ENCODE measurements around the gene KRTAP3-3.
"Not testable (repeated sequence)": the region's sequence is repeated elsewhere in the genome, so short reads cannot be mapped to it uniquely, and the experiment has no call there.

Gene KRTAP3-3

DNA sequence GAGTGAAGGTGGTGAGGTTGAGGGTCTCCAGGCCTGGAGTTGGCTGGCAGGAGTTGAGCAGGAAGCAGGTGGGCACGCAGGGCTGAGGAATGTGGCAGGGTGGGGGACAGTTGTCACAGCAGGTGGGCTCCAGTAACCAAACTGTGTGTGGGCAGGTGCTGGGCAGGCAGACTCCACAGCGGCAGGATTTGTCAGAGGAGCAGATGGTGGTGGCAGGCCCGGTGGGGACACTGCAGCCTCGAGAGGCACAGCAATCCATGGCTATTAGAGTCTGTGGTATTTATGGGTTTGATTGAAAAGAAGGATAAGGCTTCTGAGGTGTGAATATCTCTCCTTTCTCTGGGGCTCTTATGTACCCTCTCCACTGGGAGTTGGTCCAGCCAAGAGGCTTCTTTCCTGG, at the start of gene KRTAP3-3:
KRTAP3-3 (minus strand) TSS at position 326 of the 400 bp plus-strand sequence; CDS start at position 259, 67 bp downstream.
- DNase-seq = no peak

DNA sequence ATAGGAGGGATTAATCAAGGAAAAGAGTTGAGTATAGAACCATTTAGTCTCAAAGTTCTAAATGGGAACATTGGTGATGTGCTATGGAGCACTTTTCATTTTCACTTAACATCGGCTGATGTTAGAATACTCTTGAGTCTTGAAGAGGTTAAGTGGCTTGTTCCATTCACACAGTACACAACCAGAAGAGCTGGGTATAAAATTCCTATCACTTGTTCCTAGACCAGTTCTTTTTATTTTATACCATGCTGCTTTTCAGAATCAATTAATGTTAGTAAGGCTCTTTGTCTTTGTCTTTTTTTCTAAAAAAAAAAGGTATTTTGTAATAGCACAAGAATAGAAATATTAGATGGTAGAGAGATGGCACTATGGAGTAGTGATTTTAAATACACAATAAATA, 49.0 kb upstream of the KRTAP3-3 start:
- no peak for DNase-seq

DNA sequence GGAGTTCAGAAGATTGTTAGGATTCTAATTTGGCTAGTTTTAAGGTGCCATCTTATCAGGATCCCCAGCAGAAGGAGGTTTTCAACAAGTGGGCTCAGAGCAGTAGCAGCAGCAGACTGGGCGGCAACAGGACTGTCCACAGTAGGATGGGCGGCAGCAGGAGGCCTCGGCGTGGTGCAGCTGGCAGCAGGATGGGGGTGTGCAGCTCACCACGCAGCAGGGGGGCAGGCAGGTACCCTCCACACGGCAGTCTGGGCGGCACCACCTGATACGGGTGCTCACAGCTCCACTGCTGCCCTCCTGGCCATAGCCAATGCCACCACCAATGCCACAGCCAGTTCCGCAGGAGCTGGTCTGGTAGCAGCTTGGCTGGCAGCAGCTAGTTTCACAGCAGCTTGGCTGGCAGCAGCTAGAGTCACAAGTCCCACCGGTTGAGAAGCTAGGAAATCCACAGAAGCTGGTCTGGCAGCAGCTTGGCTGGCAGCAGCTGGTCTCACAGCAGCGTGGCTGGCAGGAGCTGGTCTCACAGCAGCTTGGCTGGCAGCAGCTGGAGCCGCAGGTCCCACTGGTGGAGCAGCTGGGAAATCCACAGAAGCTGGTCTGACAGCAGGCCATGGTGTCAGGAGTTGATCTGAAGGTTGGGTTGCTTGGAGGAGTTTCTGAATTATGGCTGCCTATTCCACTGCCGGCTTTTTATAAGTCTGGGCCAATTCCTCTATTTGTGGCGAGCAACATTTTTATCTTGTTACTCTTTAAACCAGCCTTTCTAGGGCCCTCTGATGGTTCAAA, 47.0 kb upstream of the KRTAP3-3 start, which contains the start of gene KRTAP1-1:
KRTAP1-1 (minus strand) TSS at position 668 of the 789 bp plus-strand sequence; CDS start at position 615, 53 bp downstream.
- DNase-seq = not testable (repeated sequence)

DNA sequence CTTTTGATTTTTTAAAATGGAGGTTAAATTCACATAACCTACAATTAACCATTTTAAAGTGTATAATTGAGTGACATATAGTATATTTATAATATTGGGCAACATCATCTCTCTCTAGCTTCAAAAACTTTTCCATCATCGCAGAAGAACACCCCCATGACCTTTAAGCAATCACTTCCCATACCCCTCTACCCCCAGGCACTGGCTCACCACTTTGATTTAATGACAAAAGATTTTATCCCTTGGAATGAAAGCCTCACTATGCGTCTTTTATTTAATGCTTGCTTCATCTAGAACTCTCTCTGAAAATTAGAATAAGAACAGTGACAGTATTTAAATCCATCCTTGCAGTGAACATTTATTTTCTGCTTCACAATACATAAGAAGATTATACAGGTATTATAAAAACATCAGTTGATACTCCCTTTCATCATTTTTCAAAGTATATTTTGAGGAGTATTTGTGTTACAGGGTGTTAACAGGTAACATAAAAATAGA, 43.9 kb upstream of the KRTAP3-3 start:
- no peak for DNase-seq

DNA sequence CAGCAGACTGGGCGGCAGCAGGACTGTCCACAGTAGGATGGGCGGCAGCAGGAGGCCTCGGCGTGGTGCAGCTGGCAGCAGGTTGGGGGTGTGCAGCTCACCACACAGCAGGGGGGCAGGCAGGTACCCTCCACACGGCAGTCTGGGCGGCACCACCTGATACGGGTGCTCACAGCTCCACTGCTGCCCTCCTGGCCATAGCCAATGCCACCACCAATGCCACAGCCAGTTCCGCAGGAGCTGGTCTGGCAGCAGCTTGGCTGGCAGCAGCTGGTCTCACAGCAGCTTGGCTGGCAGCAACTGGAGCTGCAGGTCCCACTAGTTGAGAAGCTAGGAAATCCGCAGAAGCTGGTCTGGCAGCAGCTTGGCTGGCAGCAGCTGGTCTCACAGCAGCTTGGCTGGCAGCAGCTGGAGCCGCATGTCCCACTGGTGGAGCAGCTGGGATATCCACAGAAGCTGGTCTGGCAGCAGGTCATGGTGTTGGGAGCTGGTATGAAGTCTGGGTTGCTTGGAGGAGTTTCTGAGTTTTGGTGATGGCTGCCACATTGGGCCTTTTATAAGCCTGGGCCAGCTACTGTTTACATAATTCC, 40.5 kb upstream of the KRTAP3-3 start, which contains the start of gene KRTAP1-3:
KRTAP1-3 (minus strand) TSS at position 529 of the 590 bp plus-strand sequence; CDS start at position 476, 53 bp downstream.
- DNase-seq = not testable (repeated sequence)

DNA sequence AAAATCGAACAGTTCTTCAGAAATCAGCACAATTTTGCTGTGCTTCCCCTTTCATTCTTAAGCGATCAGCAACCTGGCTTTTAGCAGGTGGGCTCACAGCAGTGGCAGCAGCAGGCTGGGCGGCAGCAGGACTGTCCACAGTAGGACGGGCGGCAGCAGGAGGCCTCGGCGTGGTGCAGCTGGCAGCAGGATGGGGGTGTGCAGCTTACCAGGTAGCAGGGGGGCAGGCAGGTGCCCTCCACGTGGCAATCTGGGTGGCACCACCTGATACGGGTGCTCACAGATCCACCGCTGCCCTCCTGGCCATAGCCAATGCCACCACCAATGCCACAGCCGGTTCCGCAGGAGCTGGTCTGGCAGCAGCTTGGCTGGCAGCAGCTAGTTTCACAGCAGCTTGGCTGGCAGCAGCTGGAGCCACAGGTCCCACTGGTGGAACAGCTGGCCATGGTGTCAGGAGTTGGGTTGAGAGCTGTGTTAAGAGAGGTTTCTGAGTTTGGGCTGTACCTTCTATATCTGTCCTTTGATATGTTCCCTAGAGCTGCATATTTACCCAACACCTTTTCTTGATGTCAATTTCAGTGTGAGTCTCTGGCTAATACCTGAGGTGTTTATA, 35.8 kb upstream of the KRTAP3-3 start, which contains the start of gene KRTAP1-4:
KRTAP1-4 (minus strand) TSS at position 563 of the 613 bp plus-strand sequence; CDS start at position 446, 117 bp downstream.
- DNase-seq = no peak

DNA sequence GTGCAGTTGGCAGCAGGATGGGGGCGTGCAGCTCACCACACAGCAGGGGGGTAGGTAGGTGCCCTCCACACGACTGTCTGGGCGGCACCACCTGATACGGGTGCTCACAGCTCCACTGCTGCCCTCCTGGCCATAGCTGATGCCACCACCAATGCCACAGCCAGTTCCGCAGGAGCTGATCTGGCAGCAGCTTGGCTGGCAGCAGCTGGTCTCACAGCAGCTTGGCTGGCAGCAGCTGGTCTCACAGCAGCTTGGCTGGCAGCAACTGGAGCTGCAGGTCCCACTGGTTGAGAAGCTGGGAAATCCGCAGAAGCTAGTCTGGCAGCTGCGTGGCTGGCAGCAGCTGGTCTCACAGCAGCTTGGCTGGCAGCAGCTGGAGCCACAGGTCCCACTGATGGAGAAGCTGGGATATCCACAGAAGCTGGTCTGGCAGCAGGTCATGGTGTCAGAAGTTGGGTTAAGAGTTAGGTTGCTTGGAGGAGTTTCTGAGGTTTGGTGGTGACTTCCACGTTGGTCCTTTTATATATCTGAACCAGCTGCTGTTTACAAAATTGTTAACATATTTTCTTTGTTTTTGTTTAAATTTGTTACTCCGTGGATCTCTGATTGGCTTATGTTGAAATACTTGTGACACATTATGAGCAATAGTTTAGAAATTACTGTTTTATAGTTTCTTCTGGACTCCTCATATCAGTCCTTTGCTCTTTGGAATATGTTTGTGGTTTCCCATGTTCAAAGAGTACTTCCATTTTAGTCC, 32.9 kb upstream of the KRTAP3-3 start, which contains the start of gene KRTAP1-5:
KRTAP1-5 (minus strand) TSS at position 494 of the 757 bp plus-strand sequence; CDS start at position 441, 53 bp downstream.
- no peak for DNase-seq

DNA sequence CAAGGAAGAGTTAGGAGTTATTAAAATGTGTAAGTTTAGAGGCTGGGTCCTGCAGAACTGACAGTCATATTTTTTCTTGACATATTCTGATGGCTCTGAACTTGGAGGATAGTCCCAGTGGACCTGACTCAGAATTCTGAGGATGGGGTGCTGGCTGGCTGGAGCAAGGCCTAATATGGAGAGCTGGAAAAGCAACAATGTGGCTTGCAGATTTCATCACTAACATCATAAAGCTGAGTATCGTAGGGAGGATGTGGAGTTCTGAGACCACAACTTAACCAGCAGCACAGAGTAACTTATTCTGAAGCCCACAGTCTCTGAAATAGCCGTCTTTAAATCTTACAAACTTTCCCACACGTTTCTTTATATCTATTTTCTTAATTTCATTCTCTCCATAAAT, 30.7 kb upstream of the KRTAP3-3 start:
- no peak for DNase-seq

DNA sequence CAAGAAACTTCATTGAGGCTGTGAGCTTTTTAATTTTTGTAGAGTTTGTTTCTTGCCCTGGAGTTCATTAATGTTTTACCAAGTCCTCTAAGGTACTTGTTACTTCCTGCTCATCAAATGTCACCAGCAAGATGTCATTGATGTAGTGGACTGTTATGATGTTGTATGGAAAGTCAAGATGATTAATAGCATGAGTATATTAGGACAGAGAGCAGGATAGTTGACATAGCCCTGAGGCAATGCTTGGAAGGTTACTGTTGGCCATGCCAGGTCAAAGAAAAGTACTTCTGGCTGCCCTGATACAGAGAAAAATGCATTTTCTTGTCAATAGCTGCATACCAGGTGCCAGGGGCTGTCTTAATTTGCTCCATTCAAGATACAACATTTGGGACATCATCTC, 26.4 kb upstream of the KRTAP3-3 start:
- DNase-seq = no peak

DNA sequence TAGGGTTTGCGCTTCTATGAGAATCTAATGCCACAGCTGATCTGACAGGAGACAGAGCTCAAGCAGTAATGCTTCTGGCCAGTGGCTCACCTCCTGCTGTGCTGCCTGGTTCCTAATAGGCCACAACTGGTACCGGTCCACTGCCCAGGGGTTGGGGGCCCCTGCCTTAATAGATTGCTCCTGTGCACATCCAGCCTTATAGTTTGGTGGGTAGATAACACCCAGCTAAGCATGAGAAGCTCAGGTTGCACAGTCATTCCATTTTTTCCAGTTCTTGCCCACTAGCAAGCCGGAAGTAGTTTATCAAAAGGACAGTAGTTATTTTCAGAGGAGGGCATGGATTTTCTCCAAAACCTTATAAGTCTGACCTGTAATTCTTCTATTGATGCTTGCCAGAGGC, 25.5 kb upstream of the KRTAP3-3 start:
- no peak for DNase-seq

DNA sequence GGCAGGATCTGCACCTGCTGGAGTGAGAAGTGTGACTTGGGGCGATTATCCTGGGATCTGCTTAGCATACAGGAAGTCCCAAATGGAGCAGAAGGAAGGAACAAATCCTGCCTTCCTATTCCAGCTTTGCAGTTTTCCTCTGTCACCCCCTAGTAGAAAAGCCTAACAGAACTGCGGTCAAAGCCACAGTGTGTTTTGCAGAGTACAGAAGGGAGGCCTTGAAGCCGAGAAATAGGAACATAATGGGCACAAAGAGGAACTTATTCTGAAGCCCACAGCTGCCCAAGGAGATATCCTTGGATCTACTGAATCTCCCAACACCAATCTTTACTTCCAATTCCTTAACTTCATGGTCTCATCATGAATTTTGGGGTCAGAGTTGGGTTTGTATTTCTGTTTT, 24.6 kb upstream of the KRTAP3-3 start:
- DNase-seq = no peak

DNA sequence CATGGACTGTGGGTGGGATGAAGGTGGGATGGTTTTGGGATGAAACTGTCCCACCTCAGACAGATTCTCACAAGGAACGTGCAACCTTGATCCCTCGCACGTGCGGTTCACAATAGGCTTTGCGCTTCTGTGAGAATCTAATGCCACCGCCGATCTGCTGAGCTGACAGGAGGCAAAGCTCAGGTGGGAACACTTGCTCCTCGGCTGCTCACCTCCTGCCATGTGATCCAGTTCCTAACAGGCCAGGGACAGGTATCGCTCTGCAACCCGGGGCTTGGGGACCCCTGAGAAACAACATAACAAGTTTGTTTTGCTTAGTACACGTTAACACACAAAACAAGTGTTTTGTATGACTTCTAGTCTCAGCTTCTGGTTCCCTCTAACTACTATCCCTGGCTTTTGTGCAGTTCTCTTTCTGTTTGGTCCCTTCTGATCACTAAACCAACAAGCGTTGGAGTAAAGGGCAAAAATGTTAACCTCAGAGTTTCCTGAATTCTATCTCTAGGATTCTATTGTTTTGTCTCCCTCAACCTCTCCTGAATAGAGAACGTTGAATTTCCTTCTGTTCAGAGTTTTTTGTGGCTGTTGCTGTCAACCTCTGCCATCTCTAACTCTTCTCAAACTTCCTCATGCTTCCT, 22.7 kb upstream of the KRTAP3-3 start:
- DNase-seq = no peak

DNA sequence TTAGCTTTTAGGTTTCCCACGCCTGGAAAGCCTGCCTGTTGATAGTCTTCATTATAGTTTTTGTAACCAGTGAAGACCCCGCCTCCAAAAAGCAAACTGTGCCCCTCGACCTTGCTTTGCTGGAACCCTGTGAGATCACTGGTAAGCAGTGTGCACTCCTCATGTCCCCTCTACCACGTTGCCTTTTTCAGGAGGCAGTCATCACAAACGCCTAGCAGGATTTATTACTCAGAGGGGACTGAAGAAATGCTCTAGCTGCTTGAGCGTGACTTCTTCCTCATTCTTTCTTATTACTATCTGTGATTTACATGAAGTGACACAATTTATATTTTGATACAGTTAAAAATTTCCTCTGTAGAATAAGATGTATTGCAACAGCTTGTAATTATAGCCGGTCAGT, 21.5 kb upstream of the KRTAP3-3 start:
- no peak for DNase-seq

DNA sequence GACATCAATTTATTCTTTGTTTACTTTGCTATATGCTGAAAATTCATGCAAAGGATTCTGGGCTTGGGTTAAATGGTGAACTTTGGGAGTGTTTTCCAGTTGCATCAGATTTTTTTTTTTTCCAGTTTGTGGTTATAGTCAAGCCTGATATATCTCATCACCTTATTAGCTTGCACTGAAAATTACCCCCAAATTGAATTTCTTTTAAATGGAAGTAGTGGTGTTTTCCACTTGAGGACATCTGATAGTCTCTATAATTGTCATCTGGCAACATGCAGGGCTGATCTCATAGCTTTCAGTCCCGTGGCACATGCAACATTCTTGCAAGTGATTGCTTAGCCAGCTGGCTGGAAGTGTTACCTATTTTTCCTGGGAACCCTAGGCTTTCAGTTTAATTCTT, 19.6 kb upstream of the KRTAP3-3 start:
- DNase-seq = no peak

DNA sequence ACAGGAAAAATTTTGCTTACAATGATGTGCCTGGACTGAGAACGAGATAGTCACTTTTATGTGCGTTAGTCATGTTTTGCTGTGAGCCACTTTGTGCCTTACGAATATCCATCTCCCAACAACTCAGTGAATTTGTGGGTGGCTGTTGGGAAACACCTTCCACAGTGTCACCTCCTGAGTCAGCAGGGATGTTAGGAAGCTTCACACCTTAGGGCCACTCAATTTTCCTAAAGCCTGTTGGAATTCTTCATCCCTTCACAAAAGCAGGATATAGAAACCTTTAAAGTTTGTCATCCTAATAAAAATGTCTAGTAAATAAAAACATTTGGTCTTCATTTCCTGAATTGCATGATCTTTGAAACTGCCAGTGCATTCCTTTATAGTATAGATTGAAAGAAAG, 19.2 kb upstream of the KRTAP3-3 start:
- no peak for DNase-seq

DNA sequence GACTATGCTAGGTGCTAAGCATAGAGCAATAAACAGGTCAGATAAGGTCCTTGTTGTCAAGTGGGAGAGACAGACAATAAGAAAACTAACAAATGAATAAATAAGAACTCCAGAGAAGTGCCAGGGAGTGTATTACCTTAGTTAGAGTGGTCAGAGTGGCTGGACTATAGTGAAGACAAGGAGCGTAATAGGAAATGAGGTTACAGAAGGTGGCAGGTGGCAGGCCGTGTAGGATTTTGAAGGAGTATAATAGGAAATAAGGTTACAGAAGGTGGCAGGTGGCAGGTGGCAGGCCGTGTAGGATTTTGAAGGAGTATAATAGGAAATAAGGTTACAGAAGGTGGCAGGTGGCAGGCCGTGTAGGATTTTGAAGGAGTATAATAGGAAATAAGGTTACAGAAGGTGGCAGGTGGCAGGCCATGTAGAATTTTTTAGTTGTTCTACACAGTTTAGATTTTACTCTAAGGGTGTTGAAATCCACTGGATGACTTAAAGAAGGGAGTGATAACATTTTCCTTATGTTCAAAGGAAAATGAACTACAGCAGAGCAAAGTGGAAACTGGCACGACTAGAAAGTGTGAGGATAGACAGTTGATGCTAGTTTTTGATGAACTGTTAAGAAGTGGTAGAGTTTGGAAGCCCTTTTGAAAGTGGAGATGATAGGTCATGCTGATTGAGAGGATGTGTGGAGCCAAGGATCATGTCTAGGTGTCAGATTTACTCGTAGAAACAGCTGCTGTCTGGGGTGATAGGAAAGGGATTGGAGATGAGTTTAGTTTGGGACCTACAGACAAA, 18.6 kb upstream of the KRTAP3-3 start:
- no peak for DNase-seq

DNA sequence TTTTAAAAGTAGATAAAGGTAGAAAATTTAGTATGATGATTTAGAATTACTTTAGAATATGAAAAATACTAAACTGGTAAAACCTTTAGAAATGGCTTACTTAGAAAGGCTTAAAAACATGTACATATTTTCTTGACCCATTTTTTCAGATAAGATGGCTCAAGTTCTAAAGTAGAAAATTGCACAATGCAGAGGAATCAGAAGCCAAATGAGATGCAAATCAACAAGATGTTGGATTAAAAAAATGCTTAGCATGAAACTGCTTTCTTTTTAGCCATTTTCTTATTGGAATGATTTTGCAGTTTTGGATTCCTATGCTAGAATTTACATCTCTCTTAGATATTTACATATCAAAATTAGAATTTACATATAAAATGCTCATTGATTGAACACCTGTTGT, 16.5 kb upstream of the KRTAP3-3 start:
- DNase-seq = no peak

DNA sequence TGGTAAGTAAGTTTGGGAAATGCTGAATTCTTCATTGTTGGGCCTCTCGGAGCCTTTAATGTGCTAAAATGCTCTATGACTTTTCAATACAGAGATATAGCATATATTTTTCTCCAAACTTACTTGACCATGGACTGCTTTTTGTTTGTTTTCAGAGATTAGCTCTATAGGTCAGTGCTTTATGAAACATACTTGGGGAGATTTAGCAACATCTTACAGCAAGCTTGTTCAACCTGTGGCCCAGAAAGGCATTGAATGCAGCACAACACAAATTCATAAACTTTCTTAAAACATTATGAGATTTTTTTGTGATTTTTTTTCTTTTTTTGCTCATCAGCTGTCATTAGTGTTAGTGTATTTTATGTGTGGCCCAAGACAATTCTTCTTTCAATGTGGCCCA, 16.0 kb upstream of the KRTAP3-3 start:
- no peak for DNase-seq

DNA sequence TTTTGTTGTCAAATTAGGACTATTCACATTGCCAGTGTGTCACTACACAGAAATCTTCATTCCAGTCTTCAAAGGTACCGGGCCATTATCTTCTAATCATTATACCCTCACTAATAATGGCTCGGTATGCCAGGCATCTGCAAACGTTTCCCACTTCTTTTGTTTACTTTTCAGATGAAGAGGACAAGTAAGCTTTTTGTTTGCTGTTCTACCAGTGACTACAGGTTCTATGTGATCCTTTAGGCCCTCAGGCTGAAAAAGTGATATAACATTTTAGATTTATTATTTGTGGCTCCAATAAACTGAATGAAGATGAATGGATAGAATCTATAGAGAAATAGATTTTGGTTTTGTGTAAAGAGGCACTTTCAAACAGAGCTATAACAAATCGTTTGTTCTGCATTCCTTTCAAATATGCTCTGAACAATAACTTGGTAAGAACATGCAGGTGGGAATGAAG, 15.4 kb upstream of the KRTAP3-3 start:
- no peak for DNase-seq

DNA sequence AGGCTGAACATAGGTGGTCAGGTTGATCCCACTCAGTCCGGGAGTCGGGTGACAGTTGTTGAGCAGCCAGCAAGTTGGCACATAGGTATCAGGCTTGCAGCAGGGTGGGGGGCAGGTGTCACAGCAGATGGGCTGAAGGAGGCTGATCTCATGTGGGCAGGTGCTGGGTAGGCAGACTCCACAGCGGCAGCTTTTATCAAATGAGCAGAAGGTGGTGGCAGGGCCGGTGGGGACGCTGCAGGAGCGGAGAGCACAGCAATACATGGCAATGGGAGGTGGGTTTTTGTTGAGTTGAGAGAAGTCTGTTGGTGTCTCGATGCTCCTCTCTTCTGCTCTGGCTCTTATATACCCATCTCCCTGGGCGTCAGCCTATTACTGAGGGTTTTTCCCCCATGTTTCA, 14.8 kb upstream of the KRTAP3-3 start, which contains the start of gene KRTAP3-1:
KRTAP3-1 (minus strand) TSS at position 318 of the 400 bp plus-strand sequence; CDS start at position 264, 54 bp downstream.
- no peak for DNase-seq

DNA sequence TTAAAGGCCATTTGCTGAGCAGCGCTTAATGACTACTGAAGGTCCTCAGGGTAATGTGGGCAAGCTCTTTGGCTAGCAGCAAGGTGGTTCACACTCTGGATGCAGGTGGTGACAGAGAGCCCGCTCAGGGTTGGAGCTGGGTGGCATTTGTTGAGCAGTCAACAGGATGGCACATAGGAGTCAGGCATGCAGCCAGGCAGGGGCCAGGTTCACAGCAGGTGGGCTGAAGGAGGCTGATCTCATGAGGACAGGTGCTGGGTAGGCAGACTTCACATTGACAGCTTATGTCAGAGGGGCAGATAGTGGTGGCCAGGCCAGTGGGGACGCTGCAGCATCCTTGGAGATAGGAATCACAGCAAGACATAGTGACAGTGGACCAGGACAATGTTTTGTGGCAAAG, 10.4 kb upstream of the KRTAP3-3 start:
- DNase-seq = no peak

All from CD4-positive, alpha-beta T cell treated with Interleukin-10 for 1 hour (primary cell).